Thyroid gland (tissue), 4 donors: ENCODE results near the gene LRCH2. TPM values are rescaled to one million over a fixed set of nuclear protein-coding genes. Genes with fewer than 3 reads are reported as not detected.

ENCODE experiments used
- DNase-seq, 2 donors: peaks; one replicate each; pipeline ENCODE4 v3.0.0-alpha.2; 2019
- H3K27ac ChIP-seq, 3 donors: fragments of 200-600 bp; sonication (generic); 1 replicate in 2 of 3; 2 replicates in 1 of 3; pipeline ENCODE4 v1.5.1; 2016 to 2019; ENCODE audit warnings: mild to moderate bottlenecking in 1 of 3, moderate library complexity in 1 of 3
- H3K27me3 ChIP-seq: fragments of 200-600 bp; sonication (generic); one replicate; pipeline ENCODE4 v1.5.1; 2019
- H3K36me3 ChIP-seq, 2 donors: fragments of 200-600 bp; sonication (generic); one replicate each; pipeline ENCODE4 v1.5.1; 2016 to 2019
- H3K4me1 ChIP-seq, 2 donors: fragments of 200-600 bp; sonication (generic); one replicate each; pipeline ENCODE4 v1.5.1; 2017 to 2019
- H3K4me3 ChIP-seq, 3 donors: fragments of 200-600 bp; sonication (generic); replicated peaks in 1 of 3; 1 replicate in 2 of 3; 2 replicates in 1 of 3; pipeline ENCODE4 v1.5.1; 2016; ENCODE audit warnings: mild to moderate bottlenecking in 1 of 3
- H3K9me3 ChIP-seq: fragments of 200-600 bp; sonication (generic); one replicate; pipeline ENCODE4 v1.5.1; 2017
- POLR2A ChIP-seq, 2 donors: fragments of 450-650 bp; IDR thresholded peaks; one replicate each; pipeline ENCODE4 v1.6.1; 2017; ENCODE audit warnings: antibody characterized with exemption in 2 of 2, mild to moderate bottlenecking in 2 of 2, moderate library complexity in 1 of 2
- WGBS, 2 donors: methylation state at CpG; one replicate each; pipeline ENCODE4 v1.1.5; 2017; 5-methylcytosine and 5-hydroxymethylcytosine counted together
- intact Hi-C: fragments of 100-400 bp; cut with DNase I; formaldehyde crosslinking; loops from one replicate; pipeline ENCODE4 v1.15.1; 2023
- total RNA-seq, 4 donors: library from RNA; depleted of rRNA; stranded (reverse); fragments of >200 nt; gene quantifications; one replicate each; pipeline ENCODE4 v1.2.3, GENCODE V29; 2016
- TF ChIP-seq, protein P1 (sequence below), 6 experiments: fragments of 200-600 bp in 3 of 6; fragments of 450-650 bp in 3 of 6; sonication (generic) in 3 of 6; IDR thresholded peaks; one replicate each; pipeline ENCODE4 v1.5.1; 2016 to 2019; ENCODE audit warnings: antibody characterized with exemption in 6 of 6, mild to moderate bottlenecking in 2 of 6, inconsistent platforms in 1 of 6, moderate library complexity in 1 of 6

Gene LRCH2
- total RNA-seq, 4 donors from 2014 or later = 4.6 to 10.2 (median 5.6) TPM

DNA sequence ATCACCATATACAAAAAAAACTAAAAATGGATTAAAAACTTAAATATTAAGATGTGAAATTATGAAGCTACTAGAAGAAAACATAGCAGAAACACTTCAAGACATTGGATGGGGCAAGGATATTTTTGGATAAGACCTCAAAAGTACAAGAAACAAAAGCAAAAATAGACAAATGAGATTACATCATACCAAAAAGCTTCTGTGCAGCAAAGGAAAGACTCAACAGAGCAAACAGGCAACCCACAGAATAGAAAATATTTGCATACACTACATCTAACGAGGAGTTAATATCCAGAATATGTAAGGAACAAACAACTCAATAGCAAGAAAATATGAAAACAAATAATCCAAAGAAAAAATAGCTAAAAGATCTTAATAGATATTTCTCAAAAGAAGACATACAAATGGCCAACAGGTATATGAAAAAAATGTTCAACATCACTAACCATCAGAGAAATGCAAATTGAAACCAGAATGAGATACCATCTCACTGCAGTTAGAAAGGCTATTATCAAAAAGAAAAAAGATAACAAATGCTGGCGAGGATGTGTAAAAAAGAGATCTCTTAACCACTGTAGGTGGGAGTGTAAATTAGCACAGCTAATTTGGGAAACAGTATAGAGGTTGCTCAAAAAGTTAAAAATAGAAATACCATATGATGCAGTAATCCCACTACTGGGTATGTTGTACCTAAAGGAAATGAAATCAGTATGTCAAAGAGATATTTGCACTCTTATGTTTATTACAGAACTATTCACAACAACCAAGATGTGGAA is 17.8 kb upstream of the LRCH2 start:
- Histone ChIP-seq H3K4me3 (no peak overlapping the region), H3K36me3 (no peaks in the 10 kb centered on the region), H3K9me3 (no peaks in the 10 kb centered on the region), H3K27me3 (no peaks in the 10 kb centered on the region), H3K27ac (no peak overlapping the region), H3K4me1 (no peaks in the 10 kb centered on the region)
- DNase-seq = no peak
- intact Hi-C loops = no loop called here
- WGBS, 2 donors = 91 to 92% methylated on average over 2 of the region's 2 CpGs
- TF ChIP-seq POLR2A (IDR thresholded peaks at IDR 0.05) = no peak
- TF ChIP-seq, protein P1, sequence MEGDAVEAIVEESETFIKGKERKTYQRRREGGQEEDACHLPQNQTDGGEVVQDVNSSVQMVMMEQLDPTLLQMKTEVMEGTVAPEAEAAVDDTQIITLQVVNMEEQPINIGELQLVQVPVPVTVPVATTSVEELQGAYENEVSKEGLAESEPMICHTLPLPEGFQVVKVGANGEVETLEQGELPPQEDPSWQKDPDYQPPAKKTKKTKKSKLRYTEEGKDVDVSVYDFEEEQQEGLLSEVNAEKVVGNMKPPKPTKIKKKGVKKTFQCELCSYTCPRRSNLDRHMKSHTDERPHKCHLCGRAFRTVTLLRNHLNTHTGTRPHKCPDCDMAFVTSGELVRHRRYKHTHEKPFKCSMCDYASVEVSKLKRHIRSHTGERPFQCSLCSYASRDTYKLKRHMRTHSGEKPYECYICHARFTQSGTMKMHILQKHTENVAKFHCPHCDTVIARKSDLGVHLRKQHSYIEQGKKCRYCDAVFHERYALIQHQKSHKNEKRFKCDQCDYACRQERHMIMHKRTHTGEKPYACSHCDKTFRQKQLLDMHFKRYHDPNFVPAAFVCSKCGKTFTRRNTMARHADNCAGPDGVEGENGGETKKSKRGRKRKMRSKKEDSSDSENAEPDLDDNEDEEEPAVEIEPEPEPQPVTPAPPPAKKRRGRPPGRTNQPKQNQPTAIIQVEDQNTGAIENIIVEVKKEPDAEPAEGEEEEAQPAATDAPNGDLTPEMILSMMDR (IDR thresholded peaks at IDR 0.05) = no peak

DNA sequence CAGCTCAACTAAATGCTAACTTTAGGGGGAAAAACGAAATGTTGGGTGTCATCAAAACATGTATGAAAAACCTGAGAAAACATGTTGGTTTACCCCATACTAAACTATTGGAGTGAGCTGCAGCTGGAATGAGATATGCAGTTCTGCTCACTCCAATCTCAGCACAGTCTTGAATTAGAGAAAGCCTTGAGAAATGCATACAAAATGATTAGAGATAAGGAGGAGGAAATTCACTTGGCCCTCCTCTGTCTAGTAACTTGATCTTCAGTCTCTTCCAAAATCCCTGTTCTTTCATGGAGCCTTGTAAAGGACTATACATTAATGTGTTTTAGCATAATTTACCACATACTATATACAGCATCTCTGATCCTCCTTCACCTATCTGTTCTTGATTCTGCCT is 3.2 kb upstream of the LRCH2 start:
- Histone ChIP-seq H3K4me1 (no peaks in the 10 kb centered on the region), H3K36me3 (no peaks in the 10 kb centered on the region), H3K27ac (no peak overlapping the region), H3K4me3 (no peak overlapping the region), H3K9me3 (no peaks in the 10 kb centered on the region), H3K27me3 (peaks cover 6% of the 10 kb centered on the region)
- intact Hi-C loops = no loop called here
- DNase-seq = no peak
- no peak for TF ChIP-seq POLR2A (IDR thresholded peaks at IDR 0.05)
- 68 to 76% methylated on average over 1 of the region's 1 CpG for WGBS, 2 donors

DNA sequence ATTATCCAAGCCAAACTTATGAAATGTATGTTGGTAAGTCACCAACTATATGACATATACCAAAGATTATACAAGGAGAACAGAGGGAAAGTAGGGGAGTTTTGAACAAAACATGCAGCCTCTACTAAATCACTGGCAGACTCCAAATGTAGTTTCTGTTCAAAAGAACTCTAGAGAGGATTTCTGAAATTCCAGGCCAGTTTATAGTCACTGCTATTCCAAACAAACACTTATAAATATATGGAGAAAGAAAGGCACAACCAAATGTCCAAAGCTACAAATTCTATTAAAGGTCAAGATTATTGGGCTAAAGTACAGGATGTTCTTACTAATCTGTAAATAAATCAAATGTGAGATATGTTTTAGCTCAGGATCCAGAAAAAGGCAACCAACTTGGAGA is 2.7 kb upstream of the LRCH2 start:
- peaks cover 6% of the 10 kb centered on the region for H3K27me3 ChIP-seq
- H3K4me1 ChIP-seq = no peaks in the 10 kb centered on the region
- no peak for DNase-seq
- no peak for TF ChIP-seq POLR2A (IDR thresholded peaks at IDR 0.05)
- TF ChIP-seq, protein P1 (IDR thresholded peaks at IDR 0.05) = no peak
- no peaks in the 10 kb centered on the region for H3K9me3 ChIP-seq
- H3K4me3 ChIP-seq = no peak overlapping the region
- intact Hi-C loops = no loop called here
- no peak overlapping the region for H3K27ac ChIP-seq
- no peaks in the 10 kb centered on the region for H3K36me3 ChIP-seq

DNA sequence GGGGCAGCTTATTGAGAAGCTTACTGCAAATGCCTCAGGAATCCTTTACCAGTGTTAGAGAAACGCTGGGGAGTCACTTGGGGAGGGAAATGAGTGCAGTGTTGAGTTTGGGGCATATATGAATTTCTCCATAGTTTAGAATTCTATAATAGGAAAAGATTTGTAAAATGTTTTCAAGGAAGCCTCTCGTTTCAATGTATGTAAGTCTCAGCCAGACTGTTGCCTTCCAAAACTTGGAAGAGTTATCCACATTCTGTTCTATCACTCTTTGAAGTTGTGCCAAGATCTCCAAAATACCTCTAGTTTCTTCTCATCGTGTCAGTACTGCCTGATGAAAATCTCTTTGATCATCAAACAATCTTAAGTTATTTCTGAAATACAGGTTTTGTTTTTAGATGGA is 565 bp upstream of the LRCH2 start:
- H3K27me3 ChIP-seq = no peaks in the 10 kb centered on the region
- H3K36me3 ChIP-seq = no peaks in the 10 kb centered on the region
- no peak for TF ChIP-seq POLR2A (IDR thresholded peaks at IDR 0.05)
- TF ChIP-seq, protein P1 (IDR thresholded peaks at IDR 0.05) = no peak
- no peak for DNase-seq
- no peak overlapping the region for H3K4me3 ChIP-seq
- H3K9me3 ChIP-seq = no peaks in the 10 kb centered on the region
- intact Hi-C loops = no loop called here
- peak overlapping the region in 1 of 3 donors; percentile 52 for H3K27ac ChIP-seq
- H3K4me1 ChIP-seq = peaks cover 3% of the 10 kb centered on the region in 2 donors
- 28 to 39% methylated on average over 3 of the region's 3 CpGs for WGBS, 2 donors

- Histone ChIP-seq H3K27me3 (no peaks in the 10 kb centered on the region), H3K27ac (peak overlapping the region in 2 of 3 donors; percentile 17 to 52), H3K36me3 (no peaks in the 10 kb centered on the region), H3K9me3 (no peaks in the 10 kb centered on the region), H3K4me1 (peaks cover 3 to 4% of the 10 kb centered on the region in 2 donors), H3K4me3 (peak overlapping the region in 2 of 3 donors; percentile 46 to 47)
- no peak for TF ChIP-seq POLR2A (IDR thresholded peaks at IDR 0.05)
- TF ChIP-seq, protein P1 (IDR thresholded peaks at IDR 0.05) = no peak
- intact Hi-C loops = no loop called here
- WGBS, 2 donors = 8 to 18% methylated on average over 6 of the region's 6 CpGs
- DNase-seq = no peak
Measured at GRCh38 chrX:115232933-115233496, 881 bp downstream of the LRCH2 start.
